K562 (cell line): Measurements from ENCODE around the gene COL4A1. TPM values are rescaled to one million over a fixed set of nuclear protein-coding genes. Genes with fewer than 3 reads are reported as not detected.

Source experiments
- ARID1B ChIP-seq: fragments of 450-650 bp; IDR thresholded peaks from 2 replicates; pipeline ENCODE4 v1.6.1; 2016; ENCODE audit warnings: antibody characterized with exemption, mild to moderate bottlenecking, inconsistent platforms
- ATF1 ChIP-seq, 2 experiments: fragments of 450-650 bp in 1 of 2; IDR thresholded peaks; 2 replicates each; pipeline ENCODE4 v1.6.1; 2016; ENCODE audit warnings: missing compliant biosample characterization in 1 of 2, missing genetic modification characterization in 1 of 2
- ATF3 ChIP-seq, 2 experiments: fragments of 450-650 bp in 1 of 2; sonication (generic) in 1 of 2; formaldehyde crosslinking in 1 of 2; IDR thresholded peaks in 1 of 2; conservative IDR thresholded peaks in 1 of 2; 2 replicates each; pipeline versions ENCODE4 v1.6.1 to v1.8.1; 2016 to 2023; ENCODE audit warnings: mild to moderate bottlenecking in 2 of 2, moderate library complexity in 2 of 2, inconsistent platforms in 1 of 2, missing genetic modification reagents in 1 of 2
- E2F6 ChIP-seq, 2 experiments: IDR thresholded peaks; 2 replicates each; pipeline ENCODE4 v1.6.1; 2011; ENCODE audit warnings: borderline replicate concordance in 1 of 2, control low read depth in 1 of 2, low read depth in 1 of 2, low read length in 1 of 2, mild to moderate bottlenecking in 1 of 2, mixed read lengths in 1 of 2, moderate library complexity in 1 of 2; ENCODE audit not compliant: insufficient read depth in 1 of 2, insufficient read length in 1 of 2, poor library complexity in 1 of 2, severe bottlenecking in 1 of 2; ENCODE audit errors: extremely low read depth in 1 of 2
- ELF1 ChIP-seq: fragments of 200-800 bp; sonication (Bioruptor generic); IDR thresholded peaks from 2 replicates; pipeline ENCODE4 v1.6.1; 2016; ENCODE audit warnings: missing genetic modification characterization, missing compliant biosample characterization
- MBD2 ChIP-seq: sonication (generic); IDR thresholded peaks from 2 replicates; pipeline ENCODE4 v1.6.1; 2016; ENCODE audit warnings: low read depth, borderline replicate concordance
- MNT ChIP-seq, 2 experiments: fragments of 450-650 bp; conservative IDR thresholded peaks; 2 replicates each; pipeline ENCODE4 v1.6.1; 2017; ENCODE audit warnings: mild to moderate bottlenecking in 2 of 2, moderate library complexity in 2 of 2
- PHF8 ChIP-seq: fragments of 200-600 bp; sonication (generic); IDR thresholded peaks from 2 replicates; pipeline ENCODE4 v1.6.1; 2012; ENCODE audit warnings: mixed run types, mild to moderate bottlenecking, inconsistent platforms, low read length, moderate library complexity, borderline replicate concordance
- POLR2G ChIP-seq: fragments of 200-400 bp; formaldehyde crosslinking; IDR thresholded peaks from 2 replicates; pipeline ENCODE4 v1.6.1; 2017; ENCODE audit warnings: low read depth, mild to moderate bottlenecking, antibody characterized with exemption, low read length, moderate library complexity
- RCOR1 ChIP-seq, 2 experiments: IDR thresholded peaks; 2 replicates each; pipeline ENCODE4 v1.6.1; 2012; ENCODE audit warnings: low read depth in 2 of 2, low read length in 2 of 2, borderline replicate concordance in 1 of 2, improper control_type of control experiment in 1 of 2
- VEZF1 ChIP-seq: fragments of 200-800 bp; sonication (Bioruptor generic); IDR thresholded peaks from 2 replicates; pipeline ENCODE4 v1.6.1; 2017; ENCODE audit warnings: missing genetic modification characterization, missing compliant biosample characterization
- ZNF217 ChIP-seq: sonication (generic); formaldehyde crosslinking; IDR thresholded peaks from 2 replicates; pipeline ENCODE4 v1.8.0; 2022; ENCODE audit warnings: mild to moderate bottlenecking, missing genetic modification reagents
- polyA plus RNA-seq, 8 experiments: library from polyadenylated mRNA; depleted of rRNA in 4 of 8; stranded (reverse) in 5 of 8; unstranded in 3 of 8; fragments of >200 nt; fragmentation: Nextera tagmentation in 2 of 8; fragmentation: Illumina TruSeq in 1 of 8; extraction: Ambion mirVana in 2 of 8; extraction: Trizol in 1 of 8; gene quantifications; 2 replicates each; pipeline versions ENCODE4 v1.2.1 to v1.2.3, GENCODE V29; 2011 to 2014; ENCODE audit warnings: inconsistent platforms in 1 of 8, missing spikeins in 1 of 8
- total RNA-seq, 7 experiments: library from RNA; depleted of rRNA in 6 of 7; stranded (reverse); fragments of >200 nt in 6 of 7; fragmentation: Illumina TruSeq in 2 of 7; extraction: Trizol in 2 of 7; gene quantifications; 2 replicates each; pipeline versions ENCODE4 v1.2.1 to v1.2.3, GENCODE V29; 2011 to 2021; ENCODE audit warnings: low replicate concordance in 1 of 7

Gene COL4A1
- total and polyA plus RNA-seq, 9 of the 15 experiments (the other 6 are each of a cell fraction or from before 2014, with no cell fraction given) = 0.35 TPM; not detected in 8

GRCh38 chr13:110138010-110138699 is 168.8 kb downstream of the COL4A1 start (continued):
- TF ChIP-seq MNT (conservative IDR thresholded peaks at IDR 0.05) (peak in 1 of 2 experiments; percentile 26; a peak in 1 of 4 replicates), E2F6 (IDR thresholded peaks at IDR 0.05; ENCODE audit: borderline replicate concordance in 1 of 2, extremely low read depth in 1 of 2, insufficient read depth in 1 of 2, insufficient read length in 1 of 2, low read depth in 1 of 2, low read length in 1 of 2, poor library complexity in 1 of 2, severe bottlenecking in 1 of 2) (peak in 1 of 2 experiments; percentile 66), PHF8 (peak; percentile 21; the same call in 1 of the 2 replicates), ATF3 (IDR thresholded peaks at IDR 0.05) (peak; percentile 68), ATF3 (CRISPR knock-in tag; conservative IDR thresholded peaks at IDR 0.05) (no peak), ELF1 (tag) (peak; percentile 50), ARID1B (peak; percentile 22; the same call in 1 of the 2 replicates), ZNF217 (no peak), ATF1 (CRISPR knock-in tag; IDR thresholded peaks at IDR 0.05) (no peak), ATF1 (tag; IDR thresholded peaks at IDR 0.05) (0 out of 2 replicates have a peak, but pooled peaks have one; percentile 26), POLR2G (peak; percentile 50), VEZF1 (CRISPR knock-in tag) (peak; percentile 87), RCOR1 (IDR thresholded peaks at IDR 0.05; ENCODE audit: borderline replicate concordance in 1 of 2, low read depth in 2 of 2, low read length in 2 of 2) (no peak), MBD2 (no peak)
